GM12878 (cell line): ENCODE data around the gene KIFBP. TPM values are rescaled to one million over a fixed set of nuclear protein-coding genes. Genes with fewer than 3 reads are reported as not detected.

Experiments used
- ATAC-seq: fragments of 200-7000 bp; cut with Tn5 transposase; 3 replicates; pipeline ENCODE4 v1.9.1; 2020; ENCODE audit warnings: mild to moderate bottlenecking, moderate library complexity
- BruUV-seq: library from RNA; stranded (reverse); fragments of 400-500 nt; replicated peaks from 2 replicates; lab custom pipeline; 2021; lab: Mats Ljungman, UMichigan
- CTCF ChIA-PET: fragments of 300-600 bp; sonication (Branson Sonifier 250); formaldehyde crosslinking; extraction: SDS; loops from one replicate; lab custom pipeline; 2021; ENCODE audit warnings: inconsistent platforms; lab: Yijun Ruan, JAX
- POLR2A ChIA-PET: fragments of 350-600 bp; formaldehyde crosslinking; extraction: SDS; loops from one replicate; lab custom pipeline; 2021; ENCODE audit warnings: inconsistent platforms; lab: Charles Lee
- RAD21 ChIA-PET: fragments of 300-600 bp; sonication (Branson Sonifier 250); formaldehyde crosslinking; loops from one replicate; lab custom pipeline; 2023; ENCODE audit warnings: antibody characterized with exemption; ENCODE audit not compliant: unreplicated experiment; lab: Charles Lee
- SMC1A ChIA-PET: fragments of 300-600 bp; sonication (Branson Sonifier 250); formaldehyde crosslinking; loops from one replicate; lab custom pipeline; 2023; ENCODE audit not compliant: unreplicated experiment, uncharacterized antibody; lab: Charles Lee
- DNase-seq: peaks from one replicate; pipeline ENCODE4 v3.0.0-alpha.2; 2011; ENCODE audit warnings: low read depth, low spot score
- FAIRE-seq: peaks from 3 replicates; lab custom pipeline; 2011; peaks lifted over from hg19 to GRCh38; lab: Jason Lieb, UNC
- H2AFZ ChIP-seq: 2 replicates; pipeline ENCODE4 v1.6.0; 2011; ENCODE audit warnings: low read depth, low read length, control low read depth; ENCODE audit not compliant: control insufficient read depth
- H3K27ac ChIP-seq: 2 replicates; pipeline ENCODE4 v1.5.1; 2011; ENCODE audit warnings: control low read depth; ENCODE audit not compliant: control insufficient read depth, insufficient read depth
- H3K27me3 ChIP-seq, 2 experiments: replicated peaks in 1 of 2; 2 replicates each; pipeline versions ENCODE4 v1.6.0 to v1.6.1; 2011; ENCODE audit warnings: low read length in 1 of 2; ENCODE audit not compliant: control insufficient read depth in 2 of 2, insufficient read depth in 2 of 2
- H3K36me3 ChIP-seq, 2 experiments: 2 replicates each; pipeline ENCODE4 v1.5.1; 2011; ENCODE audit warnings: low read length in 1 of 2; ENCODE audit not compliant: control insufficient read depth in 2 of 2, insufficient read depth in 2 of 2
- H3K4me1 ChIP-seq: 2 replicates; pipeline ENCODE4 v1.6.1; 2011; ENCODE audit warnings: mild to moderate bottlenecking, low read length, moderate library complexity, mixed read lengths; ENCODE audit not compliant: control insufficient read depth, insufficient read depth
- H3K4me2 ChIP-seq: 2 replicates; pipeline ENCODE4 v1.6.0; 2011; ENCODE audit warnings: control low read depth; ENCODE audit not compliant: control insufficient read depth, insufficient read depth
- H3K4me3 ChIP-seq: fragments of 200-600 bp; sonication (generic); 2 replicates; pipeline ENCODE4 v1.5.1; 2016
- H3K79me2 ChIP-seq: 2 replicates; pipeline ENCODE4 v1.6.0; 2011; ENCODE audit warnings: low read length; ENCODE audit not compliant: control insufficient read depth, insufficient read depth
- H3K9ac ChIP-seq: 2 replicates; pipeline ENCODE4 v1.8.0; 2011; ENCODE audit warnings: low read length, control low read depth, mixed read lengths; ENCODE audit not compliant: control insufficient read depth, insufficient read depth
- H3K9me3 ChIP-seq: replicated peaks from 3 replicates; pipeline ENCODE4 v1.5.1; 2011; ENCODE audit warnings: mild to moderate bottlenecking, low read length; ENCODE audit not compliant: control insufficient read depth, insufficient read depth
- H4K20me1 ChIP-seq: 2 replicates; pipeline ENCODE4 v1.6.0; 2011; ENCODE audit not compliant: control insufficient read depth, insufficient read depth
- BHLHE40 ChIP-seq, 2 experiments: fragments of 450-650 bp in 1 of 2; IDR thresholded peaks; 2 replicates each; pipeline ENCODE4 v1.6.1; 2011 to 2017; ENCODE audit warnings: low read depth in 2 of 2, borderline replicate concordance in 1 of 2, improper control_type of control experiment in 1 of 2, low read length in 1 of 2, mild to moderate bottlenecking in 1 of 2
- CBX5 ChIP-seq: sonication (generic); IDR thresholded peaks from 2 replicates; pipeline ENCODE4 v1.6.1; 2016; ENCODE audit warnings: low read depth, moderate library complexity, mild to moderate bottlenecking, inconsistent platforms
- EZH2 ChIP-seq: IDR thresholded peaks from 2 replicates; pipeline ENCODE4 v1.6.1; 2012; ENCODE audit warnings: low read depth, mild to moderate bottlenecking, control low read depth, inconsistent platforms, low read length, borderline replicate concordance; ENCODE audit not compliant: control insufficient read depth
- IKZF2 ChIP-seq, 2 experiments: fragments of 450-650 bp; IDR thresholded peaks; 2 replicates each; pipeline ENCODE4 v1.6.1; 2017; ENCODE audit warnings: mild to moderate bottlenecking in 2 of 2, moderate library complexity in 2 of 2
- KLF5 ChIP-seq: fragments of 450-650 bp; IDR thresholded peaks from 2 replicates; pipeline ENCODE4 v1.6.1; 2014; ENCODE audit warnings: mild to moderate bottlenecking; ENCODE audit not compliant: partially characterized antibody
- NR2F1 ChIP-seq: fragments of 450-650 bp; conservative IDR thresholded peaks from 2 replicates; pipeline ENCODE4 v1.6.1; 2017; ENCODE audit warnings: mild to moderate bottlenecking
- RAD21 ChIP-seq: IDR thresholded peaks from 2 replicates; pipeline ENCODE4 v1.6.1; 2011; ENCODE audit warnings: mild to moderate bottlenecking, low read depth, low read length, moderate library complexity; ENCODE audit not compliant: insufficient read depth
- RAD51 ChIP-seq: fragments of 450-650 bp; IDR thresholded peaks from 2 replicates; pipeline ENCODE4 v1.6.1; 2016; ENCODE audit warnings: moderate library complexity, mild to moderate bottlenecking, inconsistent platforms
- ZNF24 ChIP-seq: fragments of 450-650 bp; IDR thresholded peaks from 2 replicates; pipeline ENCODE4 v1.6.1; 2017; ENCODE audit warnings: antibody characterized with exemption, mild to moderate bottlenecking
- ZNF622 ChIP-seq: fragments of 450-650 bp; IDR thresholded peaks from 2 replicates; pipeline ENCODE4 v1.6.1; 2017; ENCODE audit warnings: mild to moderate bottlenecking, inconsistent platforms
- WGBS: methylation state at CpG from one replicate; pipeline ENCODE4 v1.1.6; 2016; ENCODE audit warnings: low lambda C conversion rate; ENCODE audit not compliant: insufficient replicate concordance, insufficient coverage; ENCODE audit errors: missing lambda C conversion rate; 5-methylcytosine and 5-hydroxymethylcytosine counted together
- in situ Hi-C: fragments of 300-500 bp; cut with MboI; formaldehyde crosslinking; loops from 9 replicates; pipeline ENCODE4 v1.14.3; 2018; ENCODE audit warnings: mixed read lengths
- intact Hi-C: fragments of 100-400 bp; cut with micrococcal nuclease; formaldehyde crosslinking; loops from one replicate; pipeline ENCODE4 v1.14.2; 2022; ENCODE audit not compliant: unreplicated experiment
- polyA plus RNA-seq, 11 experiments: library from polyadenylated mRNA; depleted of rRNA in 4 of 11; unstranded in 6 of 11; stranded (reverse) in 5 of 11; fragments of >200 nt; fragmentation: Nextera tagmentation in 4 of 11; fragmentation: Illumina TruSeq in 1 of 11; extraction: Ambion mirVana in 4 of 11; extraction: Trizol in 1 of 11; gene quantifications; 1 replicate in 1 of 11; 2 replicates in 10 of 11; pipeline versions ENCODE4 v1.2.1 to v1.2.3, GENCODE V29; 2011 to 2016; ENCODE audit warnings: inconsistent platforms in 2 of 11, missing spikeins in 2 of 11, low read depth in 1 of 11
- total RNA-seq, 4 experiments: library from RNA; depleted of rRNA in 3 of 4; stranded (reverse); fragments of >200 nt in 3 of 4; fragmentation: Illumina TruSeq in 1 of 4; extraction: Trizol in 1 of 4; gene quantifications; 2 replicates each; pipeline versions ENCODE4 v1.2.1 to v1.2.3, GENCODE V29; 2013 to 2021
- TF ChIP-seq, protein P1 (sequence below): fragments of 450-650 bp; IDR thresholded peaks from 2 replicates; pipeline ENCODE4 v1.6.1; 2017; ENCODE audit warnings: mild to moderate bottlenecking
- TF ChIP-seq, protein P2 (sequence below): fragments of 450-650 bp; IDR thresholded peaks from 2 replicates; pipeline ENCODE4 v1.6.1; 2017; ENCODE audit warnings: antibody characterized with exemption, mild to moderate bottlenecking, moderate library complexity
- TF ChIP-seq, protein P3 (sequence below): fragments of 450-650 bp; IDR thresholded peaks from 2 replicates; pipeline ENCODE4 v1.6.1; 2018; ENCODE audit warnings: borderline replicate concordance, mild to moderate bottlenecking; ENCODE audit not compliant: partially characterized antibody

KIFBP gene
- total and polyA plus RNA-seq, 10 of the 15 experiments (the other 5 are each of a cell fraction or from before 2014, with no cell fraction given), result 8.6 to 29.5 (median 18.7) TPM

DNA sequence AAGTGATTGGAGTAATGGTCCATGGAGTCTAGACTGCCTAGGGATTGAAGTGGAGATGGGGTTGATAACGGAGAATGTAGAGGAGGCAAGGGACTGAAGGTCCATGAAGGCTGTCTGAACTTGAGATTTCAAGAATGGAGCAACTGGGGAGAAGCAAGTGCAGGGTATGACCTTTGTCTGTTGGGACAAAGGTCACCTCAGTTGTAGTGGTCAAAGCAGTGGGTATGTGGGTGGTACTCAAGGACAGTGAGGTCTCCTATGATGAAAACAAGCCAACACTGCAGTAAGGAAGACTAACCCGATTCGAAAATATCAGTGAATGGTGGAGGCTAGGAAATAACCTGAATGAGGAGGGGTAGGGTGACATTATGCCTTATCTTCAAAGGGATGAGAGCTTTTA lies 38.0 kb upstream of the KIFBP start (continued):
- TF ChIP-seq, protein P1, sequence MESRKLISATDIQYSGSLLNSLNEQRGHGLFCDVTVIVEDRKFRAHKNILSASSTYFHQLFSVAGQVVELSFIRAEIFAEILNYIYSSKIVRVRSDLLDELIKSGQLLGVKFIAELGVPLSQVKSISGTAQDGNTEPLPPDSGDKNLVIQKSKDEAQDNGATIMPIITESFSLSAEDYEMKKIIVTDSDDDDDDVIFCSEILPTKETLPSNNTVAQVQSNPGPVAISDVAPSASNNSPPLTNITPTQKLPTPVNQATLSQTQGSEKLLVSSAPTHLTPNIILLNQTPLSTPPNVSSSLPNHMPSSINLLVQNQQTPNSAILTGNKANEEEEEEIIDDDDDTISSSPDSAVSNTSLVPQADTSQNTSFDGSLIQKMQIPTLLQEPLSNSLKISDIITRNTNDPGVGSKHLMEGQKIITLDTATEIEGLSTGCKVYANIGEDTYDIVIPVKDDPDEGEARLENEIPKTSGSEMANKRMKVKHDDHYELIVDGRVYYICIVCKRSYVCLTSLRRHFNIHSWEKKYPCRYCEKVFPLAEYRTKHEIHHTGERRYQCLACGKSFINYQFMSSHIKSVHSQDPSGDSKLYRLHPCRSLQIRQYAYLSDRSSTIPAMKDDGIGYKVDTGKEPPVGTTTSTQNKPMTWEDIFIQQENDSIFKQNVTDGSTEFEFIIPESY, result no peak
- TF ChIP-seq RAD21, result no peak

DNA sequence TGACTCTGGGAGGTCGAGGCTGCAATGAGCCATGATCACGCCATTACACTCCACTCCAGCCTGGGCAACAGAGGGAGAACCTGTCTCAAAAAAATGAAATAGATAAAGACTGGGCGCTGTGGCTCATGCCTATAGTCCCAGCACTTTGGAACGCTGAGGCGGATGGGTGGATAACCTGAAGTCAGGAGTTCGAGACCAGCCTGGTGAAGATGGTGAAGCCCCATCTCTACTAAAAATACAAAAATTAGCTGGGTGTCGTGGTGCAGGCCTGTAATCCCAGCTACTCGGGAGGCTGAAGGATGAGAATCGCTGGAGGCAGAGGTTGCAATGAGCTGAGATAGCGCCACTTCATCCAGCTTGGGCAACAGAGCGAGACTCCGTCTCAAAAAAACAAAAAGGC lies 33.7 kb upstream of the KIFBP start:
- BruUV-seq, result no TSS peak
- intact Hi-C loops (no loop called here), in situ Hi-C loops (no loop called here)
- no peak overlapping the region for H2AFZ ChIP-seq
- CTCF ChIA-PET, result interaction anchor here (1.0 to 2.8 kb wide), 14 partner anchors 15 to 450 kb away, joined by 3 to 14 read pairs (median 4); no protein-coding TSS in a partner anchor
- 62% methylated on average over 12 of the region's 12 CpGs for WGBS
- H3K9me3 ChIP-seq, result no peaks in the 10 kb centered on the region
- H4K20me1 ChIP-seq, result no peaks in the 10 kb centered on the region
- POLR2A ChIA-PET, result interaction anchor here (0.6 to 1.9 kb wide), 6 partner anchors 33 to 271 kb away, joined by 3 to 6 read pairs (median 4); no protein-coding TSS in a partner anchor
- no peak for DNase-seq
- no peaks in the 10 kb centered on the region for H3K27me3 ChIP-seq
- H3K4me2 ChIP-seq, result peak overlapping the region; percentile 71
- SMC1A ChIA-PET, result interaction anchor here (0.7 to 1.7 kb wide), 6 partner anchors 14 to 277 kb away, joined by 3 to 6 read pairs (median 4); no protein-coding TSS in a partner anchor
- no peak for FAIRE-seq
- H3K79me2 ChIP-seq, result peaks cover 50% of the 10 kb centered on the region
- no peak overlapping the region for H3K9ac ChIP-seq
- ATAC-seq, result no peak
- H3K4me1 ChIP-seq, result no peaks in the 10 kb centered on the region
- no peaks in the 10 kb centered on the region; a peak in 1 of 4 replicates for H3K36me3 ChIP-seq
- H3K4me3 ChIP-seq, result peak overlapping the region; percentile 70
- H3K27ac ChIP-seq, result peak overlapping the region; percentile 22; the same call in 1 of the 2 replicates
- RAD21 ChIA-PET, result interaction anchor here (0.9 to 1.9 kb wide), 6 partner anchors 30 to 471 kb away, joined by 3 to 6 read pairs (median 4); no protein-coding TSS in a partner anchor
- TF ChIP-seq, protein P2, sequence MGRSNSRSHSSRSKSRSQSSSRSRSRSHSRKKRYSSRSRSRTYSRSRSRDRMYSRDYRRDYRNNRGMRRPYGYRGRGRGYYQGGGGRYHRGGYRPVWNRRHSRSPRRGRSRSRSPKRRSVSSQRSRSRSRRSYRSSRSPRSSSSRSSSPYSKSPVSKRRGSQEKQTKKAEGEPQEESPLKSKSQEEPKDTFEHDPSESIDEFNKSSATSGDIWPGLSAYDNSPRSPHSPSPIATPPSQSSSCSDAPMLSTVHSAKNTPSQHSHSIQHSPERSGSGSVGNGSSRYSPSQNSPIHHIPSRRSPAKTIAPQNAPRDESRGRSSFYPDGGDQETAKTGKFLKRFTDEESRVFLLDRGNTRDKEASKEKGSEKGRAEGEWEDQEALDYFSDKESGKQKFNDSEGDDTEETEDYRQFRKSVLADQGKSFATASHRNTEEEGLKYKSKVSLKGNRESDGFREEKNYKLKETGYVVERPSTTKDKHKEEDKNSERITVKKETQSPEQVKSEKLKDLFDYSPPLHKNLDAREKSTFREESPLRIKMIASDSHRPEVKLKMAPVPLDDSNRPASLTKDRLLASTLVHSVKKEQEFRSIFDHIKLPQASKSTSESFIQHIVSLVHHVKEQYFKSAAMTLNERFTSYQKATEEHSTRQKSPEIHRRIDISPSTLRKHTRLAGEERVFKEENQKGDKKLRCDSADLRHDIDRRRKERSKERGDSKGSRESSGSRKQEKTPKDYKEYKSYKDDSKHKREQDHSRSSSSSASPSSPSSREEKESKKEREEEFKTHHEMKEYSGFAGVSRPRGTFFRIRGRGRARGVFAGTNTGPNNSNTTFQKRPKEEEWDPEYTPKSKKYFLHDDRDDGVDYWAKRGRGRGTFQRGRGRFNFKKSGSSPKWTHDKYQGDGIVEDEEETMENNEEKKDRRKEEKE, result no peak
- TF ChIP-seq, protein P3, sequence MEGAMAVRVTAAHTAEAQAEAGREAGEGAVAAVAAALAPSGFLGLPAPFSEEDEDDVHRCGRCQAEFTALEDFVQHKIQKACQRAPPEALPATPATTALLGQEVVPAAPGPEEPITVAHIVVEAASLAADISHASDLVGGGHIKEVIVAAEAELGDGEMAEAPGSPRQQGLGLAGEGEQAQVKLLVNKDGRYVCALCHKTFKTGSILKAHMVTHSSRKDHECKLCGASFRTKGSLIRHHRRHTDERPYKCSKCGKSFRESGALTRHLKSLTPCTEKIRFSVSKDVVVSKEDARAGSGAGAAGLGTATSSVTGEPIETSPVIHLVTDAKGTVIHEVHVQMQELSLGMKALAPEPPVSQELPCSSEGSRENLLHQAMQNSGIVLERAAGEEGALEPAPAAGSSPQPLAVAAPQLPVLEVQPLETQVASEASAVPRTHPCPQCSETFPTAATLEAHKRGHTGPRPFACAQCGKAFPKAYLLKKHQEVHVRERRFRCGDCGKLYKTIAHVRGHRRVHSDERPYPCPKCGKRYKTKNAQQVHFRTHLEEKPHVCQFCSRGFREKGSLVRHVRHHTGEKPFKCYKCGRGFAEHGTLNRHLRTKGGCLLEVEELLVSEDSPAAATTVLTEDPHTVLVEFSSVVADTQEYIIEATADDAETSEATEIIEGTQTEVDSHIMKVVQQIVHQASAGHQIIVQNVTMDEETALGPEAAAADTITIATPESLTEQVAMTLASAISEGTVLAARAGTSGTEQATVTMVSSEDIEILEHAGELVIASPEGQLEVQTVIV, result no peak
- TF ChIP-seq ZNF622 (no peak), BHLHE40 (IDR thresholded peaks at IDR 0.05; ENCODE audit: borderline replicate concordance in 1 of 2, low read depth in 2 of 2, low read length in 1 of 2) (no peak), KLF5 (no peak), EZH2 (no peak), RAD51 (no peak), IKZF2 (IDR thresholded peaks at IDR 0.05) (no peak), ZNF24 (no peak), CBX5 (no peak), NR2F1 (no peak)
